WERI-Rb-1 (cell line): ENCODE measurements around the gene PDE3B.
"Not testable (repeated sequence)": the region's sequence is repeated elsewhere in the genome, so short reads cannot be mapped to it uniquely, and the experiment has no call there.

ENCODE experiments used
- DNase-seq: peaks from one replicate; pipeline ENCODE4 v3.0.0-alpha.2; 2020
- H3K27ac ChIP-seq: fragments of 250-450 bp; sonication (Bioruptor Pico); 2 replicates; pipeline ENCODE4 v1.5.1; 2020; ENCODE audit warnings: mild to moderate bottlenecking, moderate library complexity
- H3K27me3 ChIP-seq: fragments of 250-450 bp; sonication (Bioruptor Pico); 2 replicates; pipeline ENCODE4 v1.5.1; 2021; ENCODE audit warnings: mild to moderate bottlenecking, low read depth, moderate library complexity; ENCODE audit not compliant: insufficient read depth, severe bottlenecking
- H3K36me3 ChIP-seq: fragments of 250-450 bp; sonication (Bioruptor Pico); 2 replicates; pipeline ENCODE4 v1.5.1; 2020; ENCODE audit warnings: mild to moderate bottlenecking, moderate library complexity
- H3K4me3 ChIP-seq: 2 replicates; pipeline ENCODE4 v1.5.1; 2011; ENCODE audit warnings: low read depth, mild to moderate bottlenecking, control low read depth, low read length
- H3K9me3 ChIP-seq: fragments of 250-450 bp; sonication (Bioruptor Pico); 2 replicates; pipeline ENCODE4 v1.5.1; 2021; ENCODE audit warnings: mild to moderate bottlenecking, moderate library complexity; ENCODE audit not compliant: severe bottlenecking
- CTCF ChIP-seq: IDR thresholded peaks from 2 replicates; pipeline ENCODE4 v1.5.1; 2011; ENCODE audit warnings: low read depth, mild to moderate bottlenecking, control low read depth, inconsistent platforms, low read length

The PDE3B gene

GRCh38 chr11:14755140-14755539 is 111.5 kb downstream of the PDE3B start:
- Histone ChIP-seq H3K9me3 (no peaks in the 10 kb centered on the region), H3K36me3 (no peaks in the 10 kb centered on the region), H3K27ac (no peak overlapping the region), H3K27me3 (no peaks in the 10 kb centered on the region), H3K4me3 (no peak overlapping the region)
- TF ChIP-seq CTCF = no peak
- DNase-seq = no peak

GRCh38 chr11:14756349-14756748 is 112.7 kb downstream of the PDE3B start:
- H3K27me3 ChIP-seq = no peaks in the 10 kb centered on the region
- H3K4me3 ChIP-seq = no peak overlapping the region
- no peak overlapping the region for H3K27ac ChIP-seq
- DNase-seq = no peak
- no peak for TF ChIP-seq CTCF
- no peaks in the 10 kb centered on the region for H3K36me3 ChIP-seq
- H3K9me3 ChIP-seq = no peaks in the 10 kb centered on the region

GRCh38 chr11:14759300-14760012 is 115.9 kb downstream of the PDE3B start:
- not testable (repeated sequence) for H3K27ac ChIP-seq, DNase-seq, H3K27me3 ChIP-seq, H3K9me3 ChIP-seq, H3K4me3 ChIP-seq, H3K36me3 ChIP-seq

GRCh38 chr11:14764179-14764578 is 120.6 kb downstream of the PDE3B start:
- DNase-seq = no peak
- H3K4me3 ChIP-seq = no peak overlapping the region
- H3K36me3 ChIP-seq = no peaks in the 10 kb centered on the region
- H3K9me3 ChIP-seq = no peaks in the 10 kb centered on the region
- no peak for TF ChIP-seq CTCF
- no peak overlapping the region for H3K27ac ChIP-seq
- no peaks in the 10 kb centered on the region for H3K27me3 ChIP-seq

- no peak for TF ChIP-seq CTCF
- no peak for DNase-seq
- Histone ChIP-seq H3K27me3 (no peaks in the 10 kb centered on the region), H3K4me3 (no peak overlapping the region), H3K9me3 (no peaks in the 10 kb centered on the region), H3K36me3 (no peaks in the 10 kb centered on the region), H3K27ac (no peak overlapping the region)
Observed at GRCh38 chr11:14764579-14765527, 121.2 kb downstream of the PDE3B start.

- no peak overlapping the region for H3K27ac ChIP-seq
- no peak for TF ChIP-seq CTCF
- no peaks in the 10 kb centered on the region for H3K9me3 ChIP-seq
- H3K27me3 ChIP-seq = no peaks in the 10 kb centered on the region
- no peak overlapping the region for H3K4me3 ChIP-seq
- H3K36me3 ChIP-seq = no peaks in the 10 kb centered on the region
- DNase-seq = no peak
Observed at GRCh38 chr11:14766585-14766984, 123.0 kb downstream of the PDE3B start.
